Measurements from ENCODE around the gene DCAF17.
"Not testable (repeated sequence)": the region's sequence is repeated elsewhere in the genome, so short reads cannot be mapped to it uniquely, and the experiment has no call there.

Gene DCAF17

GRCh38 chr2:171515672-171516298 lies 81.8 kb downstream of the DCAF17 start:
- no peak for DNase-seq (ENCODE audit: low read depth)

DNA sequence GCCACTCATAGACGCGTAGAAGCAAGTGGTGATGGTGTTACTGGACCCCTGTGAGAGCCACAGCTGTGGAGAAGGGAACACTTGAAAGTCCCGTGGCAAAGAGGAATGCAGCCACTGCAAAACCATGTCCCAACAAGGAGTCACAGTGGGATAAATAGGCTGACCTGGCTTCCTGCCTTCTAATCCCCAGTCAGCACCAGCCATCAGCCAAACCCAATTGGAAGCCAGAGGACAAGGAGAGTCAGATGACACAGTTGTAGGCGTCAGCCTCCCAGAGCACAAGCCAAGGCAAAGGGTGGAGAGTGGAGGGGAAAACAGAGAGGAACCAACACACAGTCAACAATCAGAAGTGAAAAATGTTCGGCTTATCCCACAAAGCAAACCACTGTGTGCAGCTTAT lies 82.8 kb downstream of the DCAF17 start:
- no peak for DNase-seq (ENCODE audit: low read depth)

GRCh38 chr2:171520471-171520870 lies 86.4 kb downstream of the DCAF17 start:
- DNase-seq (ENCODE audit: low read depth), result no peak

GRCh38 chr2:171521361-171522051 lies 87.5 kb downstream of the DCAF17 start:
- no peak for DNase-seq (ENCODE audit: low read depth)

GRCh38 chr2:171522052-171522787 lies 88.2 kb downstream of the DCAF17 start, which contains the start of gene CYBRD1:
TSS of gene CYBRD1 (plus strand) at chr2:171522474. CDS start at chr2:171522546, 72 bp downstream.
- no peak for DNase-seq (ENCODE audit: low read depth)

- DNase-seq (ENCODE audit: low read depth), result no peak
These were observed 88.7 kb downstream of the DCAF17 start for GRCh38 chr2:171522788-171523087.

GRCh38 chr2:171523088-171524017 lies 89.3 kb downstream of the DCAF17 start:
- DNase-seq (ENCODE audit: low read depth), result no peak

DNA sequence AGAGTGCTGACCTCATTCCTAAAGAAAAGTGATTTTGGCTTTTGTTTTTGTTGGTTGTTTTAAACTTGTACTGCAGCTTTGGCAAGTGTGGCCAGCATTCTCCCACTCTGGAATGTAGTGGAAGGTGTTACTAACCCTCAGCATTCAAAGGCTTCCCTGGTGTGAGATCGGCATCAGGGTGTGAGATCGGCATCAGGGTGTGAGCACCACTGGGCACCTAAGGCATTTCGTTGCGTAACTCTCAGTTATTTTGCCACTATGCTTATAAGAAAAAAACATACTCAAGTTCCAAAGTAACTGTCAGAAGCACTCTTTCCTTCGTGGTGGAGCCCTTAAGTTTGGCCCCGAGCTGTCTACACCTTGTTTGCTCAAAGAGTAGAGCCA lies 90.0 kb downstream of the DCAF17 start:
- no peak for DNase-seq (ENCODE audit: low read depth)

DNA sequence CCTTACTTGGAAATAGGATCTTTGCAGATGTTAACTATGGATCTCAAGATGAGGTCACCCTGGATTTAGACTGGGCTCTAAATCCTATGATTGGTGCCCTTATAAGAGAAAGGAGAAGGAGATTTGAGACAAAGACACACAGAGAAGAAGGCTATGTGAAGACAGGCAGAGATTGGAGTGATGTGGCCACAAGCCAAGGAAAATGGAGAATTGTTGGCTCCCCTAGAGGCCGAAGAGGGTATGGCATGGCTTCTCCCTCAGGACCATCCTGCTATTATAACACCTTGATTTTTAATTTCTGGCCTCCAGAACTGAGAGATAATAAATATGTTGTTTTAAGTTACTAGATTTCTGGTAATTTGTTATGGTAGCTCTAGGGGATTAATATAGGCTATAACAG lies 95.9 kb downstream of the DCAF17 start:
- no peak for DNase-seq (ENCODE audit: low read depth)

DNA sequence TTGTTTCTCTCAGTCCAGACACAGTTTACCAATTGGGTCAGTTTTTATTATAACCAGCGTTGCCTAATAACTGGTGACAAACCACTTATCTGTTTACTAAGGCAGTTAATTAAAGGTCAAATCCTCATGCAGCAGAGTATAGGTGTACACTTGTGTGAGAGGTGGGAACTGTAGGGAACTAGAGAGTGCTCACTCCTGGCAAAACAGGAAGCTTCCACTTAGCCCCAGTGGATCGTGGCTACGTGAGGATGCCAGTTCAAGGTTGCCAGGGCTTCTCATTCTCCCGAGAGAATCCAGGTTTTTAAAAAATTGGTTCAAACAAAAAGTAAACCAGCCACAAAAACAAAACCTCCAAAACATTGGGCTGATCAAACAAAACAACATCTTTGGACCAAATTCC lies 96.4 kb downstream of the DCAF17 start:
- no peak for DNase-seq (ENCODE audit: low read depth)

- not testable (repeated sequence) for DNase-seq (ENCODE audit: low read depth)
These were observed 96.8 kb downstream of the DCAF17 start for GRCh38 chr2:171530859-171531258.

DNA sequence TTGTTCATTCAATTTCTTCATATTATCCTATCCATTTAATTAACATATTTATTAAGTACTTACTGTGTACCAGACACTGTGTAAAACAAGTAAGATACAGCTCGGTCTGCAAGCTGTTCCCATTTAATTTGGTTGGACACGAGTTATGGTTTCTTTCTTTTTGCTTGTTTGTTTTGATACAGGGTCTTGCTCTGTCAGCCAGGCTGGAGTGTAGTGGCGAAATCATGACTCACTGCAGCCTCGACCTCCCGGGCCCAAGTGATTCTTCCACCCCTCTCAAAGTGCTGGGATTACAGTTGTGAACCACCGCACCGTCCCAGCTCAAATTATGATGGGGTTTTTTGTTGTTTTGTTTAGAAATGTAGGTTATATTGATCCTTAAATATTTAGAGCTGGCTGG lies 97.3 kb downstream of the DCAF17 start:
- DNase-seq (ENCODE audit: low read depth), result no peak

DNA sequence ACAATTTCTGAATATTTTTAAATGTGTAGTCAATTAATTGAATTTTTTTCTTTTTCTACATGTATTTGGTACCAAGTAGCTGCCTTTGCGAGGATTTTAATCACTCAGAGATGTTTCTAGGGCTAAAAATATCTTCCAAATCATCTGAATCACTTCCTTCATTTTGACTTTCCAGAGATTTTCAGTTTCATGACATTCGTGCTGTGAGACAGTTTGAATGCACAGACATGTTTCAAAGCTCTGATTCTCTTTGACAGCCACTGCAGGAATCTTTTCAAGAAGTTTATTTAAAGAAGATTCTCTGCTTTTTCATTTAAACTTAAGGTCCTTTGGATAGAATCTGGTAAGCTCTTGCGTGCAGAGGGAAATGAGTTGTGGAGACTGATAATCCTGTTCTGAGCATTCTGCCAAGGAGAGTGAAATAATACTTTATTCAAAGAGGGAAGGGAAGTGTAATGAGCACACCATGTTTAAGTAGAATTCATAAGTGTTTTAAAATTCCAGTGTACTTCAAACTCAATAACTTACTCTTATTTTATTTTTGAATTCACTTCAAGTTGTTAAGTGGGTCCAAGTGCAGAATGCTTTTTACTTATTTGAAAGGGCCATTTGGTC lies 97.9 kb downstream of the DCAF17 start:
- DNase-seq (ENCODE audit: low read depth), result no peak

- DNase-seq (ENCODE audit: low read depth), result no peak
These were observed 99.3 kb downstream of the DCAF17 start for GRCh38 chr2:171533331-171533730.
